T-helper 2 cell (primary cell): ENCODE data around the gene TIMELESS.
A peak's percentile ranks its signal among the peaks of the same experiment; 100 is the strongest.
"Not testable (repeated sequence)": the region's sequence is repeated elsewhere in the genome, so short reads cannot be mapped to it uniquely, and the experiment has no call there.

Experiments used
- DNase-seq, 5 experiments: peaks; one replicate each; pipeline versions ENCODE4 v3.0.0 to v3.0.0-alpha.2; 2012 to 2022
- total RNA-seq, 2 donors: gene quantifications; one replicate each; lab custom pipeline; 2026; lab: John Stamatoyannopoulos, UW

Gene TIMELESS
- 10.0 to 13.5 reads per million in 2 donors for total RNA-seq

- peak; percentile 66 to 91 (median 80) for DNase-seq
Observed at GRCh38 chr12:56448860-56449621, at the start of gene TIMELESS. Gene TIMELESS, minus strand, starts transcription at chr12:56449426. Its CDS starts 15,256 bp downstream, at chr12:56434170.

GRCh38 chr12:56498126-56498902, 49.1 kb upstream of the TIMELESS start:
- DNase-seq: not testable (repeated sequence)

- peak in 4 of 5 experiments; percentile 10 to 51 (median 26) for DNase-seq
Observed at GRCh38 chr12:56496704-56497103, 47.5 kb upstream of the TIMELESS start.

GRCh38 chr12:56494481-56494880, 45.3 kb upstream of the TIMELESS start:
- DNase-seq: not testable (repeated sequence)

DNA sequence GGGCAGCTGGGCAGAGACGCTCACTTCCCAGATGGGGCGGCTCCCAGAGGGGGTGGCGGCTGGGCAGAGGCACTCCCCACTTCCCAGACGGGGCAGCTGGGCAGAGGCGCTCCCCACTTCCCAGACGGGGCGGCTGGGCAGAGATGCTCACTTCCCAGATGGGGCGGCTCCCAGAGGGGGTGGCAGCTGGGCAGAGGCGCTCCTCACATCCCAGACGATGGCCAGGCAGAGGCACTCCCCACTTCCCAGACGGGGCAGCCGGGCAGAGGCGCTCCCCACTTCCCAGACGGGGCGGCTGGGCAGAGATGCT, 44.8 kb upstream of the TIMELESS start:
- DNase-seq: not testable (repeated sequence)

DNA sequence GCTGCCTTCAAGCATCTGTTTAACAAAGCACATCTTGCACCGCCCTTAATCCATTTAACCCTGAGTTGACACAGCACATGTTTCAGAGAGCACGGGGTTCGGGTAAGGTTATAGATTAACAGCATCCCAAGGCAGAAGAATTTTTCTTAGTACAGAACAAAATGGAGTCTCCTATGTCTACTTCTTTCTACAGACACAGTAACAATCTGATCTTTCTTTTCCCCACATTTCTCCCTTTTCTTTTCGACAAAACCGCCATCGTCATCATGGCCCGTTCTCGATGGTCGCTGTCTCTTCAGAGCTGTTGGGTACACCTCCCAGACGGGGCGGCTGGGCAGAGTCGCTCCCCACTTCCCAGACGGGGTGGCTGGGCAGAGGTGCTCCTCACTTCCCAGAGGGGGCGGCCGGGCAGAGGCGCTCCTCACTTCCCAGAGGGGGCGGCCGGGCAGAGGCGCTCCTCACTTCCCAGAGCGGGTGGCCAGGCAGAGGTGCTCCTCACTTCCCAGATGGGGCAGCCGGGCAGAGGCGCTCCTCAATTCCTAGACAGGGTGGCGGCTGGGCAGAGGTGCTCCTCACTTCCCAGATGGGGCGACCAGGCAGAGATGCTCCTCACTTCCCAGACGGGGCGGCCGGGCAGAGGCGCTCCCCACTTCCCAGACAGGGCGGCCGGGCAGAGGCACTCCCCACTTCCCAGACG, 44.3 kb upstream of the TIMELESS start:
- DNase-seq: not testable (repeated sequence)

DNA sequence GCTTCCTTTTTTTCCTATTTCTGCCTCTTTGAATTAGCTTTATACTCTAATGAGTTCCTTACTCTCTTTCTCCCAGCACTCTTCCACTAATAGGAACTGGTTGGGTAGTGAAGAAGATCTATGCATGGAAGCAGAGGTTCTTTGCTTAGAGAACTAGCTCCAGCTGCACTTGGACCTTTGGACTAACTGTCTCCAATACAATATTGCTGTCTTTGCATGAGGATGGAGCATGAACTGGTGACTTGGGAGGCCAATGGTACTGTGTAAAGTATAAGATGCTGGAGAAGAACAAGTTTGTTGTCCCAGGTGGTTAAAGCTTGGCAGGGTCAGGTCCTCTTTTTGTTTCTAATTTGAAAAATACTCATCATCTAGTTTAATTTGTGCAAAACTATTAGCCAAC, 41.1 kb upstream of the TIMELESS start:
- no peak for DNase-seq

GRCh38 chr12:56488041-56488955, 39.1 kb upstream of the TIMELESS start, which contains the start of gene GLS2:
Gene GLS2, minus strand, starts transcription at chr12:56488161. Its CDS starts 43 bp downstream, at chr12:56488118.
- DNase-seq: peak; percentile 28 to 85 (median 60)

DNA sequence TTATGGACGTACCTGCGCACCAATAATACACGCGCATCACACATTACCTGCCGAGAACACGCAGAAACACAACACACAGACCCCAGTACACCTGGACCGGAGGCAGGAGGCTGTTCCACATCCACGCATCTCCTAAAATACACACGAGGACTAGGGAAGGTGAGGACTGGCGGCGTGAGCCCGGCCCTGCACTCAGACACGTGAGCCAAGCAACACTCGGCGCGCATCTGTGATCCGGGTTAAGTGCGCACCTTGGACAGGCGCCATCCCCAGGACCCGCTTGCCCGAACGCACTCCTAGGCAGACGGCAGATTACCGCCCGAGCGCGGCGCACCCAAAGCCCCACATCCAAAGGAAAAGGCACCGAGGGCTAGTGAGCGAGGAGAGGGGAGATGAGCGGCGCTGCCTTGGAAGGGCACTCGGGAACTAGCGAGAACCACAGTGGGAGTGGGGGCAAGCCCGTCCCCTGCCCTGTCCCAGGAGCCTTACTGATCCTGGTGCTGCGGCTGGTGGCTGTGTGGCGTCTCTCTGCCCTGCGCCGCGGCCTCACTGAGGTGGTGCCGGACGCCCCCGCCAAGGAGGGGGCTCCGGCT, 38.3 kb upstream of the TIMELESS start:
- DNase-seq: peak in 2 of 5 experiments; percentile 4 to 27

GRCh38 chr12:56486694-56487093, 37.5 kb upstream of the TIMELESS start:
- DNase-seq: no peak

GRCh38 chr12:56484566-56484965, 35.3 kb upstream of the TIMELESS start:
- DNase-seq: no peak

DNA sequence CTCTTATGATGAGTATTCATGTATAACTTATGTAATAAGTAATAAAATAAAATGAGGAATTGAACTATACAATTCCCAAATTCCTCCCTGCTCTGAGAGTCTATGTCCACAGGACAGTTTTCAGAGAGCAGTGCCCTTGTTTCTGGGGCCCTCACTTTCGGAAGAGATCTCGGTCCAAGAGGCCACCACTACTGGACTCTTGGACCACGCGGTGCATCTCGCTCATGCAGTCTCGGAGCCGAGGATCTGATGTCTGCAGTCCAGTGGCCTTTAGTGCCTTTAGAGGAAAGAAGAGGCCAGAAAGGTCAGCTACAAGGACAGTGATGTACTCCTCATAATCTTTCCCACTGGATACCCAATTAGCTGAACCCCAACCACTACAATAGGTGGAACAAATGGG, 30.4 kb upstream of the TIMELESS start:
- DNase-seq: no peak

DNA sequence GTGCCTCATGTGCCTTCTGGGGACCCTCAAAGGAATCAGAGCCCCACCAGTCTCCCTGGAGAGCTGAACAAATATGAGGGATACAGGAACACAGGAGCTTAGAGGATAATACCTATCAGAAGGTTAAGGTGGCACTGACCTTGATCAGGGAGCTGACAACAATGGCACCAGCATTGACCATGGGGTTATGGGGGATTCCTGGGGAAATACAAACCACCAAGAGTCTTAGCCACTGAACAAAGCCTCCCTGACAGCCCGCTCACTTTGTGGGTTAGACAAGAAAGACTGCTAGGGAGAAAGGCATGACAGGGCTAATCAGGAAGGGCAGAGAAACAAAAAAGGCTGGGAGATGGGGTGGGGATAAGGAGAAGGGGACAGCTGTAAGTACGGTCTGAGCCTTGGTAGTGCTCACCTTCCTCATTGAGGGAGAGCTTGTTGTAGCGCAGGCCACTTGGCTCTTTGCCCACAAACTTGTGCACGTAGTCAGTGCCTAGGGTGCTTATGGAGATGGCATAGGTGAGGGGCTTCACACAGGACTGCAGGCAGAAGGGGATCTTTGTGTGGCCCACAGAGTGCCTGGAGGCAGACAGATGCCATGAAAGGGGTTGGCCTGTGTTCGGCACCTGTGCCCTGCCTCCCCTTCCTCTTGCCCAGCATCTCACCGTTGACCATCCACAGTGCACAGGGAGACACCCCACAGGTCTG, 28.4 kb upstream of the TIMELESS start:
- DNase-seq: no peak

DNA sequence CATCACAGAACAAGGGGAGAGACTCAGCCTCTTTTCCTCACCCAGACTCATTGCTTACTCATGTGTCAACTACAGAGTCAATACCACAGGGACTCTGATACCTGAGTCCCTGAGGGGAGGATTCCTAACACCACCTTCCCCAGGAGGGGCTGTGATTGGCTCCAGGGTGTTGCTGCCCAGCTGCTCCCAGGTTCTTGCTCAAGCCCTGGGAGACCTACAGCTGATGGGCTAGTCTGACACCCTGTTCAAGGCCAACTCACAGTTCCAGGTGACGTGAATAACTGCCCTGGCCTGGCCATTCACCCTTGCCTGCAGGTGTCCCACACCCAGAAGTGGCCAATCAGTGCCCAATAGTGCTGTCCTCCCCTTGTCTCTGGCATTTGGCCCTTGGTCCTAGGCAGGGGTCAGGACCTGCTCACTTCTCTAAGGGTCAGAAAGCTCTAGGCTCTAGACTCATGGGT, 27.8 kb upstream of the TIMELESS start:
- DNase-seq: no peak

DNA sequence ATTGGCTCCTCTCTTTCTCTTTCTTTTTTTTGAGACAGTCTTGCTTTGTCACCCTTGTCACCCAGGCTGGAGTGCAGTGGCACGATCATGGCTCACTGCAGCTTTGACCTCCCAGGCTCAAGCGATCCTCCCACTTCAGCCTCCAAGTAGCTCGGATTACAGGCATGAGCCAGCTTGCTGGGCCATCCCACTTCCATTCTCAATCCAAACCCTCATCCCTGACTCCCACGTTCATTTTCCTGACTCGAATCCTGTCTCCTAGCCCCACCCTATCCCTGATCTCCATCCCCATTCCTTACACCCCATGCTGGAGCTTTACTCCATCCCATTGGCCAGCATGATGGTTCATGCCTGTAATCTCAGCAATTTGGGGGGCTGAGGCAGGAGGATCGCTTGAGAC, 26.9 kb upstream of the TIMELESS start:
- no peak for DNase-seq

- no peak for DNase-seq
Observed at GRCh38 chr12:56474389-56474788, 25.2 kb upstream of the TIMELESS start.

- peak in 1 of 5 experiments; percentile 3 for DNase-seq
Observed at GRCh38 chr12:56469007-56469930, 20.0 kb upstream of the TIMELESS start.

DNA sequence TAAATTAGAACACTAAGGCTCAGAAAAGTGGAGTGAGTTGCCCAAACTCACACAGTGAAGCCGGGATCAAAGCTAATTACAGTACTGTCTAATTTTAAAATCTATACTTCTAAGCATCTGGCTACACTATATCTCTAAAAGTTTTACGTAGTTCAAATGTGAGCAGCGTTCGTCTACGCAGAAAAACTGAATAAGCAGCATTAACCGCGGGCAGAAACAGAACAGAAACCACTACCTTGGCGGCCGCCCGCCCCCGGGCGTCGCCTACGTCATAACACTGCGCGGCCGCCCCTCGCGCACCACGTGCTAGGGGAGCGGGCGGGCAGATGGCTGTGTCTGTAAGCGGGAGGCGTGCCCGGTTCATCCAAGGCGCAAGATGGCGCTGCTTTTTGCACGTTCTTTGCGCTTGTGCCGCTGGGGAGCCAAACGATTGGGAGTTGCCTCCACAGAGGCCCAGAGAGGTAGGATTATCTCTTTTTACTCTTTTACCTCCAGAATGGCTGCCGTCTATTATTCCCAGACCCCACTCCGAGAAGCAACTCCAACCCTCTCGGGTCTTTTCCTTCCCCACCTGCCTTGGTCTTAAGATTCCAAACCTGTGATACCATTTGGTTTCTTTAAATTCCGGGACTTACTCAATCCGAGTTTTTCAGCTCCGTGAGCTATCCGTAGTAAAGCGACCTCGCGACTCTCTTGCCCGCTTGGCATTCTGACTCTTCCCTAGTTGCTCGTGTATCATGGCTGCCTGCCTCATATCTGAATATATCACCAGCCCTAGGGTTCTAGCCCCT, 19.2 kb upstream of the TIMELESS start, which contains the start of gene SPRYD4:
Gene SPRYD4 (plus strand): TSS at position 363 of the 791 bp plus-strand sequence. CDS start 14 bp downstream, at position 377.
- DNase-seq: peak; percentile 86 to 97 (median 91)

DNA sequence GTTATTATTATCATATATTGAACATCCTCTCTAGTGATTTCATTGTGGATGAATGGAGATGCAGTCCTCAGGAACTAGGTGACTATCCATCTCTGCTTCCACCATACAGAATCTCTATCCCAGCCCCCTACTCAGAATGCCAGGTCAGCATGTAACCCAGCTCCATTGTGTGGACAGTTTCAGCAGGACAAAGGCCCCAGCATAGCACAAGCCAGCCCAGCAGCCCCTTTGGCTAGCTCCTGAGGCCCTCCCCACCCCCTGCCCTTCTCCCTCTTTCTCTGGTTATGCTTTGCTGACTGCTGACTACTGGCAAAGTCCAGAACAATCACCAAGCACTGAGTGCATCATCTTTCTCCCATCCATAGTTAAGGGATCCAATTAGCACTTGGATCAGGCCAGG, 13.3 kb upstream of the TIMELESS start:
- DNase-seq: no peak
